NOMO-1 treated with DMSO at 0.1 percent for 48 hours (cell line): ENCODE results near the gene HOXD4.

Experiments used
- DNase-seq: peaks from one replicate; lab custom pipeline; 2025; ENCODE audit not compliant: unreplicated experiment; lab: John Stamatoyannopoulos, UW

HOXD4 gene

GRCh38 chr2:176187899-176188773 is 36.8 kb downstream of the HOXD4 start, which contains the start of gene HOXD1:
Gene HOXD1, plus strand, starts transcription at chr2:176188668. Its CDS starts 134 bp downstream, at chr2:176188802.
- no peak for DNase-seq

- DNase-seq: no peak
Measured at GRCh38 chr2:176188774-176189680, 37.7 kb downstream of the HOXD4 start.

GRCh38 chr2:176189681-176190641 is 38.6 kb downstream of the HOXD4 start:
- DNase-seq: no peak

- DNase-seq: no peak
Measured at GRCh38 chr2:176192351-176192750, 41.0 kb downstream of the HOXD4 start.

- no peak for DNase-seq
Measured at GRCh38 chr2:176193048-176193447, 41.7 kb downstream of the HOXD4 start.

GRCh38 chr2:176199902-176200301 is 48.6 kb downstream of the HOXD4 start:
- DNase-seq: no peak

- DNase-seq: no peak
Measured at GRCh38 chr2:176200971-176201370, 49.6 kb downstream of the HOXD4 start.

GRCh38 chr2:176202491-176202890 is 51.1 kb downstream of the HOXD4 start:
- DNase-seq: no peak
